SK-N-SH (cell line): ENCODE results near the gene FN3K. TPM values are rescaled to one million over a fixed set of nuclear protein-coding genes. Genes with fewer than 3 reads are reported as not detected.

Source experiments
- CTCF ChIA-PET: fragments of 300-600, 350-600 bp; formaldehyde crosslinking; extraction: SDS; loops from one replicate; lab custom pipeline; 2021; lab: Yijun Ruan, JAX
- POLR2A ChIA-PET: fragments of 350-600 bp; sonication (Branson Sonifier 250); formaldehyde crosslinking; extraction: SDS; loops from one replicate; lab custom pipeline; 2020; ENCODE audit warnings: antibody characterized with exemption, inconsistent platforms; lab: Yijun Ruan, JAX
- DNase-seq: peaks from one replicate; pipeline ENCODE4 v3.0.0; 2012
- H2AFZ ChIP-seq: fragments of 200-600 bp; sonication (generic); 2 replicates; pipeline ENCODE4 v1.8.1; 2016; ENCODE audit warnings: antibody characterized with exemption, mild to moderate bottlenecking, low read depth
- H3F3A ChIP-seq: fragments of 200-600 bp; sonication (generic); replicated peaks from 2 replicates; pipeline ENCODE3; 2016; ENCODE audit warnings: antibody characterized with exemption, mild to moderate bottlenecking; ENCODE audit not compliant: insufficient read depth
- H3K27ac ChIP-seq, 2 experiments: fragments of 200-500 bp in 1 of 2; fragments of 200-600 bp in 1 of 2; sonication (Bioruptor generic) in 1 of 2; sonication (generic), shearing (Covaris generic) in 1 of 2; 2 replicates each; pipeline versions ENCODE4 v1.5.1 to v1.6.1; 2014 to 2016; ENCODE audit warnings: low read depth in 2 of 2, inconsistent platforms in 1 of 2, low read length in 1 of 2, mild to moderate bottlenecking in 1 of 2, mixed read lengths in 1 of 2
- H3K27me3 ChIP-seq: fragments of 200-600 bp; sonication (generic), shearing (Covaris generic); 2 replicates; pipeline ENCODE4 v1.6.1; 2016; ENCODE audit warnings: mixed run types; ENCODE audit not compliant: insufficient read depth
- H3K36me3 ChIP-seq, 2 experiments: fragments of 200-500 bp in 1 of 2; fragments of 200-600 bp in 1 of 2; sonication (Bioruptor generic) in 1 of 2; sonication (generic) in 1 of 2; replicated peaks in 1 of 2; 2 replicates each; pipeline versions ENCODE3 to v1.5.1; 2014 to 2016; ENCODE audit warnings: low read length in 1 of 2, mild to moderate bottlenecking in 1 of 2; ENCODE audit not compliant: insufficient read depth in 2 of 2, control insufficient read depth in 1 of 2
- H3K4me1 ChIP-seq, 2 experiments: fragments of 200-500 bp in 1 of 2; fragments of 200-600 bp in 1 of 2; sonication (Bioruptor generic) in 1 of 2; sonication (generic), shearing (Covaris generic) in 1 of 2; 2 replicates each; pipeline versions ENCODE4 v1.5.1 to v1.6.1; 2014 to 2016; ENCODE audit warnings: low read depth in 1 of 2, low read length in 1 of 2, mixed run types in 1 of 2; ENCODE audit not compliant: insufficient read depth in 2 of 2, control insufficient read depth in 1 of 2
- H3K4me2 ChIP-seq: fragments of 200-600 bp; sonication (generic), shearing (Covaris generic); 2 replicates; pipeline ENCODE4 v1.6.1; 2017; ENCODE audit warnings: mixed run types
- H3K4me3 ChIP-seq, 2 experiments: fragments of 200-500 bp in 1 of 2; fragments of 200-600 bp in 1 of 2; sonication (Bioruptor generic) in 1 of 2; sonication (generic), shearing (Covaris generic) in 1 of 2; 2 replicates each; pipeline versions ENCODE4 v1.5.1 to v1.8.1; 2014 to 2016; ENCODE audit warnings: low read depth in 2 of 2, inconsistent platforms in 1 of 2, low read length in 1 of 2, mild to moderate bottlenecking in 1 of 2, mixed read lengths in 1 of 2, moderate library complexity in 1 of 2
- H3K79me2 ChIP-seq: fragments of 200-600 bp; sonication (generic); 2 replicates; pipeline ENCODE4 v1.8.1; 2017; ENCODE audit warnings: mild to moderate bottlenecking; ENCODE audit not compliant: insufficient read depth
- H3K9ac ChIP-seq: fragments of 200-600 bp; sonication (generic); 2 replicates; pipeline ENCODE4 v1.6.1; 2017; ENCODE audit warnings: mixed run types
- H3K9me2 ChIP-seq: fragments of 200-600 bp; sonication (generic); 2 replicates; pipeline ENCODE4 v1.6.1; 2017; ENCODE audit warnings: mixed run types
- H3K9me3 ChIP-seq: fragments of 200-600 bp; sonication (generic); 2 replicates; pipeline ENCODE4 v1.6.1; 2017; ENCODE audit warnings: mixed run types, mild to moderate bottlenecking, moderate library complexity
- H4K20me1 ChIP-seq: fragments of 200-600 bp; sonication (generic); 2 replicates; pipeline ENCODE4 v1.6.1; 2017; ENCODE audit warnings: mild to moderate bottlenecking, mixed run types; ENCODE audit not compliant: insufficient read depth
- CHD2 ChIP-seq: fragments of 150-350 bp; IDR thresholded peaks from 2 replicates; pipeline ENCODE4 v1.6.1; 2018; ENCODE audit warnings: low read length; ENCODE audit not compliant: partially characterized antibody
- ELF1 ChIP-seq: IDR thresholded peaks from 2 replicates; pipeline ENCODE4 v1.4.0; 2012
- EZH2phosphoT487 ChIP-seq: fragments of 200-600 bp; sonication (generic); IDR thresholded peaks from 2 replicates; pipeline ENCODE4 v1.6.1; 2017; ENCODE audit warnings: low read depth, mixed run types, mild to moderate bottlenecking, antibody characterized with exemption, moderate library complexity, borderline replicate concordance
- GABPA ChIP-seq: IDR thresholded peaks from 2 replicates; pipeline ENCODE4 v1.4.0; 2012; ENCODE audit warnings: low read depth, mild to moderate bottlenecking
- GATA2 ChIP-seq: sonication (generic); formaldehyde crosslinking; IDR thresholded peaks from 2 replicates; pipeline ENCODE4 v1.5.0; 2020; ENCODE audit warnings: mild to moderate bottlenecking, missing genetic modification reagents
- JUND ChIP-seq: IDR thresholded peaks from 2 replicates; pipeline ENCODE4 v1.4.0; 2012
- MEF2A ChIP-seq: IDR thresholded peaks from 2 replicates; pipeline ENCODE4 v1.4.0; 2012; ENCODE audit warnings: low read depth, borderline replicate concordance
- MXI1 ChIP-seq: IDR thresholded peaks from 2 replicates; pipeline ENCODE4 v1.6.1; 2012; ENCODE audit warnings: mild to moderate bottlenecking, low read depth, low read length, improper control_type of control experiment
- NFIC ChIP-seq: IDR thresholded peaks from 2 replicates; pipeline ENCODE4 v1.4.0; 2012; ENCODE audit warnings: borderline replicate concordance
- NRF1 ChIP-seq: IDR thresholded peaks from 2 replicates; pipeline ENCODE4 v1.6.1; 2012; ENCODE audit warnings: low read depth, mild to moderate bottlenecking, low read length
- RFX5 ChIP-seq: IDR thresholded peaks from 2 replicates; pipeline ENCODE4 v1.6.1; 2012; ENCODE audit warnings: mild to moderate bottlenecking, improper control_type of control experiment, low read length
- RXRA ChIP-seq: IDR thresholded peaks from 2 replicates; pipeline ENCODE4 v1.4.0; 2012; ENCODE audit warnings: low read depth, mild to moderate bottlenecking, borderline replicate concordance
- SIN3A ChIP-seq: IDR thresholded peaks from 2 replicates; pipeline ENCODE4 v1.6.1; 2012; ENCODE audit warnings: low read depth, mild to moderate bottlenecking, low read length, moderate library complexity, borderline replicate concordance
- SMC3 ChIP-seq: IDR thresholded peaks from 2 replicates; pipeline ENCODE4 v1.6.1; 2012; ENCODE audit warnings: low read depth, low read length, improper control_type of control experiment
- WGBS: methylation state at CpG from one replicate; pipeline ENCODE4 v1.1.6; 2017; ENCODE audit warnings: low lambda C conversion rate; 5-methylcytosine and 5-hydroxymethylcytosine counted together
- polyA plus RNA-seq, 3 experiments: library from polyadenylated mRNA; depleted of rRNA; stranded (reverse); fragments of >200 nt; gene quantifications; 2 replicates each; pipeline ENCODE4 v1.2.3, GENCODE V29; 2012
- TF ChIP-seq, protein P1 (sequence below): fragments of 200-600 bp; sonication (generic); IDR thresholded peaks from 2 replicates; pipeline ENCODE4 v1.6.1; 2017; ENCODE audit warnings: antibody characterized with exemption, mild to moderate bottlenecking, moderate library complexity
- TF ChIP-seq, protein P2 (sequence below): IDR thresholded peaks from 2 replicates; pipeline ENCODE4 v1.4.0; 2012; ENCODE audit warnings: low read depth, borderline replicate concordance
- TF ChIP-seq, protein P3 (sequence below): fragments of 150-350 bp; IDR thresholded peaks from 2 replicates; pipeline ENCODE4 v1.6.1; 2017; ENCODE audit warnings: antibody characterized with exemption, low read length, low read depth, borderline replicate concordance

FN3K gene
- polyA plus RNA-seq, 1 of the 3 experiments (the other 2 are of a cell fraction): 9.9 TPM

DNA sequence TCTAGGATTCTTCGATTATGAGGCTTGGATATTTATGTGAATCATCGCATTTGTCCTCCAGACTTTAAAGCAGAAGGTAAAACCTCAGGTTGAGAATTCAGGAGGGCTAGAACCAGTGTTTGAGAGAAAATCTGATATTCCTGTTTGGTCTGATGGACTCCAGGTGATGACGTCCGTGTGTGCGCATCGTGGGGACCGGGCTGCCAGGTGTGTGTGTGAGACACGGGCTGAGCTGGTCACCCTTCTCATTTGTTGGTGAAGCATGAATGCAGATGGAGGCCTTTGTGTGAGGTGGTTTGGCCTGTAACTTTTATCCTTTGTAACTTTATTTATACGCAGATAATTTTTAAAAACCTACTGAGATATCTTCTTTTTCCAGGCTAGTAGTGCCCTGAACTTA lies 61.6 kb downstream of the FN3K start (continued):
- no peak for TF ChIP-seq SMC3

DNA sequence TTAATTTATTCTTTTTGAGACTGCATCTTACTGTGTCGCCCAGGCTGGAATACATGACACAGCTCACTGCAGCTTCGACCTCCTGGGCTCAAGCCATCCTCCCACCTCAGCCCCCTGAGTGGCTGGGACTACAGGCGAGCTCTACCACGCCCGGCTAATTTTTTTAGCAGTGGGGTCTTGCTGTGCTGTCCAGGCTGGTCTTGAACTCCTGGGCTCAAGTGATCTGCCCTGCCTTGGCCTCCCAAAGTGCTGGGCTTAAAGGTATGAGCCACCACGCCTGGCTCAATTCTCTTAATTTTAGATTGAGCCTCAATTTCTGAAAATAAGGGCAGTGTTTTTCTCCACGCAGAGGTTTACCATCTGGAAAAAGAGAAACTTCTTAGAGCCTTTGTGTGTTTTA lies 63.3 kb downstream of the FN3K start:
- H3K79me2 ChIP-seq: peaks cover 28% of the 10 kb centered on the region; the same call in 1 of the 2 replicates
- H3F3A ChIP-seq: no peaks in the 10 kb centered on the region
- no peak for DNase-seq
- peaks cover 0 to 16% of the 10 kb centered on the region in 2 experiments; a peak in 1 of 4 replicates for H3K4me1 ChIP-seq
- H3K9me2 ChIP-seq: no peaks in the 10 kb centered on the region
- H3K27ac ChIP-seq: no peak overlapping the region
- TF ChIP-seq SMC3 (no peak), RXRA (no peak), GATA2 (no peak), NRF1 (no peak)
- TF ChIP-seq, protein P1, sequence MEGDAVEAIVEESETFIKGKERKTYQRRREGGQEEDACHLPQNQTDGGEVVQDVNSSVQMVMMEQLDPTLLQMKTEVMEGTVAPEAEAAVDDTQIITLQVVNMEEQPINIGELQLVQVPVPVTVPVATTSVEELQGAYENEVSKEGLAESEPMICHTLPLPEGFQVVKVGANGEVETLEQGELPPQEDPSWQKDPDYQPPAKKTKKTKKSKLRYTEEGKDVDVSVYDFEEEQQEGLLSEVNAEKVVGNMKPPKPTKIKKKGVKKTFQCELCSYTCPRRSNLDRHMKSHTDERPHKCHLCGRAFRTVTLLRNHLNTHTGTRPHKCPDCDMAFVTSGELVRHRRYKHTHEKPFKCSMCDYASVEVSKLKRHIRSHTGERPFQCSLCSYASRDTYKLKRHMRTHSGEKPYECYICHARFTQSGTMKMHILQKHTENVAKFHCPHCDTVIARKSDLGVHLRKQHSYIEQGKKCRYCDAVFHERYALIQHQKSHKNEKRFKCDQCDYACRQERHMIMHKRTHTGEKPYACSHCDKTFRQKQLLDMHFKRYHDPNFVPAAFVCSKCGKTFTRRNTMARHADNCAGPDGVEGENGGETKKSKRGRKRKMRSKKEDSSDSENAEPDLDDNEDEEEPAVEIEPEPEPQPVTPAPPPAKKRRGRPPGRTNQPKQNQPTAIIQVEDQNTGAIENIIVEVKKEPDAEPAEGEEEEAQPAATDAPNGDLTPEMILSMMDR: no peak
- H2AFZ ChIP-seq: no peak overlapping the region
- CTCF ChIA-PET: interaction anchor here (0.9 kb wide), 1 partner anchor 94 kb away, joined by 3 read pairs; no protein-coding TSS in a partner anchor
- H3K9me3 ChIP-seq: no peaks in the 10 kb centered on the region
- H3K36me3 ChIP-seq: peaks cover 10 to 24% of the 10 kb centered on the region in 2 experiments
- 97% methylated on average over 7 of the region's 7 CpGs for WGBS
- H3K4me3 ChIP-seq: no peak overlapping the region
- POLR2A ChIA-PET: no interaction called here
- H4K20me1 ChIP-seq: peaks cover 15% of the 10 kb centered on the region
- H3K27me3 ChIP-seq: no peaks in the 10 kb centered on the region
- H3K9ac ChIP-seq: no peak overlapping the region
- H3K4me2 ChIP-seq: no peak overlapping the region

DNA sequence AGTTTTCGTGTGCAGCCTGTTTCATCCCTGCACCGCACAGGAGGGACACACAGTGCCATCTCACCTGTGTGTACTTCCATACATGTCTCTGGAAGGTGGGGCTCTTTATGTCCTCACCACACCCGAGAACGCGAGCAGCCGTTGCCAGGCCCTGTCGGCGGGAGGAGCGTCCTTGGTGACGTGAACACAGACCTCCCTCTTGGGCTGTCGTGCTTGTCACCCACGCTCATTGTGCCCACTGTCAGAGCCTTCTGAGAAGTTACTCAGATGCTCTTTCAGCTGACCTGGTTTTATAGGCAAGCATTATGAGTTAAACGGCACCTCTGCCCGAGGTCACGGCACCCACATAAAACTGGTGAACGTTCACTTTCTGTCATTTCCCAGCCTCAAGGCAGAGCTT lies 64.2 kb downstream of the FN3K start:
- DNase-seq: no peak
- Histone ChIP-seq H2AFZ (no peak overlapping the region), H3K9me2 (no peaks in the 10 kb centered on the region), H3K4me3 (no peak overlapping the region), H3K9ac (no peak overlapping the region), H3K27me3 (no peaks in the 10 kb centered on the region), H4K20me1 (peaks cover 15% of the 10 kb centered on the region), H3K27ac (no peak overlapping the region), H3K79me2 (peaks cover 28% of the 10 kb centered on the region; the same call in 1 of the 2 replicates), H3K36me3 (peaks cover 10 to 24% of the 10 kb centered on the region in 2 experiments), H3K4me1 (peaks cover 0 to 7% of the 10 kb centered on the region in 2 experiments; a peak in 1 of 4 replicates), H3F3A (no peaks in the 10 kb centered on the region), H3K4me2 (no peak overlapping the region), H3K9me3 (no peaks in the 10 kb centered on the region)
- 98% methylated on average over 16 of the region's 16 CpGs for WGBS
- POLR2A ChIA-PET: interaction anchor here (0.6 to 0.7 kb wide), 2 partner anchors 54 to 395 kb away, joined by 3 read pairs; no protein-coding TSS in a partner anchor
- TF ChIP-seq, protein P2, sequence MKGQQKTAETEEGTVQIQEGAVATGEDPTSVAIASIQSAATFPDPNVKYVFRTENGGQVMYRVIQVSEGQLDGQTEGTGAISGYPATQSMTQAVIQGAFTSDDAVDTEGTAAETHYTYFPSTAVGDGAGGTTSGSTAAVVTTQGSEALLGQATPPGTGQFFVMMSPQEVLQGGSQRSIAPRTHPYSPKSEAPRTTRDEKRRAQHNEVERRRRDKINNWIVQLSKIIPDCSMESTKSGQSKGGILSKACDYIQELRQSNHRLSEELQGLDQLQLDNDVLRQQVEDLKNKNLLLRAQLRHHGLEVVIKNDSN: no peak
- TF ChIP-seq RFX5 (no peak), EZH2phosphoT487 (no peak), JUND (no peak), MXI1 (no peak), CHD2 (no peak), SMC3 (no peak), ELF1 (no peak), SIN3A (no peak), MEF2A (no peak), GABPA (no peak), NFIC (no peak)
- TF ChIP-seq, protein P3, sequence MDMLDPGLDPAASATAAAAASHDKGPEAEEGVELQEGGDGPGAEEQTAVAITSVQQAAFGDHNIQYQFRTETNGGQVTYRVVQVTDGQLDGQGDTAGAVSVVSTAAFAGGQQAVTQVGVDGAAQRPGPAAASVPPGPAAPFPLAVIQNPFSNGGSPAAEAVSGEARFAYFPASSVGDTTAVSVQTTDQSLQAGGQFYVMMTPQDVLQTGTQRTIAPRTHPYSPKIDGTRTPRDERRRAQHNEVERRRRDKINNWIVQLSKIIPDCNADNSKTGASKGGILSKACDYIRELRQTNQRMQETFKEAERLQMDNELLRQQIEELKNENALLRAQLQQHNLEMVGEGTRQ: no peak
- CTCF ChIA-PET: interaction anchor here (0.9 to 1.1 kb wide), 3 partner anchors 23 to 93 kb away, joined by 3 read pairs; no protein-coding TSS in a partner anchor
